ENCODE results near the gene LYPD6B. TPM values are rescaled to one million over a fixed set of nuclear protein-coding genes. Genes with fewer than 3 reads are reported as not detected.

LYPD6B gene
- total RNA-seq, 1 donor from 2014 or later, result not detected

GRCh38 chr2:149037851-149038250, 648 bp upstream of the LYPD6B start:
- intact Hi-C loops (cut with micrococcal nuclease), result no loop called here

DNA sequence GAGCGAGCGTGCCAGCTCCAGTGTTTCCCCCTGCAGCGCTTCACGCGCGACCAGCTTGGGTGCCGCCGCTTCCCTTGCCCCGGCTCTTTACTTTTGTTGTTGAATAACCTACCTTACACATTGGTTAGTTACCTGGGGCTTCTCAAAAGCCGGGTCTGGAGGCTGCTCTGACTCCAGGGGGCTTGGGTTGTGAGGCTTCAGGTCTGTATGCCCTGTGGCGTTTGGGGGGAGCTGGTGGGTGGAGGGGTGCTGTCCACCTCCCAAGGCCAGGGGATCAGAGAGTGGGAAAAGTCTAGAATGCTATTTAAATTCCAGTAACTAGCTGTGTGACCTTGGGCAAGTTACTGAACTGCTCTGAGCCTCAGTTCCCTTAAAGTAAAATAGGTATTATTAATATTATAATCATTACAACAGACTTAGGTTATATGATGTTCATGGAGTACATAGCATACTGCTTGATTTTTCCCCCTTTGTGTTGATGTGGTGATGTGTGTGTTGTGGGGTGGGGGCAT, 770 bp downstream of the LYPD6B start:
- intact Hi-C loops (cut with micrococcal nuclease), result no loop called here

DNA sequence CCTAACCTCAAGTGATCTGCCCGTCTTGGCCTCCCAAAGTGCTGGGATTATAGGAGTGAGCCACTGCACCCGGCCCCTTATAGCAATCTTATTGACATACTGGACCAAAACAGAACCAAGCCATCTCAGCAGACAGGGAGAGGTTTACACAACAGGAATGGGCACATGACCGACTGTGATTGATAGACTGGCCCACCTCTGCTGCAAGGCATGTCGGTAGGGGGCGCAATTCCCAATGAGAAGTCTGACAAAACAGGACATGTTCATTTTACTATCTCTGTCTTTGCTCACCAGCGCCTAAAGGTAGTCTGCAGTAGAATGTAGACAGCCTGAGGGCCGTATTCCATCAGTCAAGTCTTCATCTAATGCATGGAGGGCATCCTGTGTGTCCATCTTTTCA, 2.0 kb downstream of the LYPD6B start:
- intact Hi-C loops (cut with micrococcal nuclease), result loop anchor here (1.0 kb wide), 1 partner anchor 521 kb away; no protein-coding TSS in a partner anchor

DNA sequence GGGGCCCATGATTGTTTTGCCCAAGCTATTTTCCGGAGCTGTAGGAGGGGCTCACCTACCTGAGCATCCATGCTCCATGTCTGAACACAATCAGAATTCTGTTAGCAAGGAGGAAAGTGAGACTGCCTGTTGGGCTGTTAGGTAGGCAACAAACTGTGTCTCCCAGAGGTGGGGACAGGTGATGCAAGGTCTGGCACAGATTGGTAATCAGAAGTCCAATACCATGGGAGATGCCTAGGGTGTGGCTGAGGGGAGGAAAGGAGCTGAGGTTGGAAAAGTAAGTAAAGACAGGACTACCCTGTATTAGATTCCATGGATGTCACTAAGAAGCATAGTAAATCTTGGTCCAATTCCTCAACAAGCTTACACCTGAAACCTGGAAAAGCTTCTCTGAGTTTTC, 3.0 kb downstream of the LYPD6B start:
- intact Hi-C loops (cut with micrococcal nuclease), result no loop called here

DNA sequence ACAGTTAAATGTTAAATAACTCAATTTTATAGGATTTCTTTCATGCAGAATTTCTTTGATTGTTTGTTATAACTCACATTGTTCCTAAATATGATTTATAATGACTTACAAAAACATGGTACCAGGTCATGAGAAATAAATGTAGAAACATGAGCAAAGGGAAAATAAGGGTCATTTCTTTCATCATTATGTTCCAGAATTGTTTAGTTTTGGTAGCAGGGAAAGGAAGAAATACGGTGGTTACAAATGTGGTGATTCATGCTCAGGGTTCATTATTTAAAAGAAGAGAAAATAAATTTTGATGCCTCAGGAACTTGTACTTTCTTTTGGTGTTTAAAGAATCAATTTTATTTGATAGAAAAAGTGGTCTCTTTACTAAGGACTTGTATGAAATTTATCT, 4.4 kb downstream of the LYPD6B start:
- intact Hi-C loops (cut with micrococcal nuclease), result no loop called here

- intact Hi-C loops (cut with micrococcal nuclease), result no loop called here
These were observed 6.0 kb downstream of the LYPD6B start for GRCh38 chr2:149044500-149044899.

DNA sequence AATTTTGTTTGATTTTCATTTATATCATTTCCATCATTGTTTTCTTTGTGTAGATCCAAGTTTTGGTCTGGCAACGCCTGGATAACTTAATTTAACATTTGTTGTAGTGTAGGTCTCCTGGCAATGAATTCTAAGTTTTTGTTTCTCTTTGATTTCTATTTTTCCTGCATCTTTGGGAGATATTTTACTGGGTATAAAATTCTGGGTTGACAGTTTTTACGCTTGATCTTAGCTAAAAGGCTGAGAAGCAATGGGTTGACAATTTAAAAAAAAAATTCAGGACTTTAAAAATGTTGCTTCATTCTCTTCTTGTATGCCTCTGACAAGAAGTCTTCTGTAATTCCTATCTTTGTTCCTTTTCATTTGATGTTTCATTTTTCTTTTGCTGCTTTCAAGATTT, 8.6 kb downstream of the LYPD6B start:
- intact Hi-C loops (cut with micrococcal nuclease), result no loop called here

DNA sequence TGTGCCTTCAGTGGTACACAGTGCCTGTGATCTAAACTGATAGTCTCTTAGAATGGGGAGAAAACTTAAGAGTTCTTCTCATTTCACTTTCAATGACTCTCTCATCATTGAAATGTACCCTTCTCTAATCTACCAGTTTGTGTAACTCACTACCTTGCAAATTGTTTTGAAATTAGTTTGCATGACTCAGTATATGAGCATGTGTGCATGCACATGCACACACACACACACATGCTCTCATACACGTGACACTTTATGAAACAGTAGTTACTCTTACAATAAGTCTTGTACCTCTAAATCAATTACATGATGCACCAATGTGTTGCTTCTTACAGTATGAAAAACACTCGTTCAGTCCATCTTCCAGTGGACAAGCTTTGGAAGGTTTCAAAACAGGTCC, 10.6 kb downstream of the LYPD6B start:
- intact Hi-C loops (cut with micrococcal nuclease), result no loop called here

DNA sequence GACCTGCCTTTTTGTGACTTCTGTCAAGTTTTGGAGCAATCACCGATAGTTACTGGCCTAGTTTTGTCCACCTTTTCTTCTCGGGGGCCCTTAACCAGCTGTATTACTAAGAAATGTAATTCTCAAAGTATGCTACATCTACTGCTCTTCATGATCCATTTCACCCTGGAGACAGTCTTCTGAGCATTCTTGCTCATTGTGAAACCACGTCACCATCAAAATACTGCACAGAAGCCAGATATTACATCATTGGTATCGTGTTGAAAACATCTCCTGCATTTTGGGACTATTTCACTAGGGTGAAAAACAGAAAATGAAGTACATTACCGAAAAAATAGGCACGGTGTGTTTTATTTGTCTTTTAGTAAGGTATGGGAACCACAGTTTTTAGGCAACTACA, 11.7 kb downstream of the LYPD6B start:
- intact Hi-C loops (cut with micrococcal nuclease), result no loop called here

GRCh38 chr2:149055751-149056150, 17.3 kb downstream of the LYPD6B start:
- intact Hi-C loops (cut with micrococcal nuclease), result no loop called here

DNA sequence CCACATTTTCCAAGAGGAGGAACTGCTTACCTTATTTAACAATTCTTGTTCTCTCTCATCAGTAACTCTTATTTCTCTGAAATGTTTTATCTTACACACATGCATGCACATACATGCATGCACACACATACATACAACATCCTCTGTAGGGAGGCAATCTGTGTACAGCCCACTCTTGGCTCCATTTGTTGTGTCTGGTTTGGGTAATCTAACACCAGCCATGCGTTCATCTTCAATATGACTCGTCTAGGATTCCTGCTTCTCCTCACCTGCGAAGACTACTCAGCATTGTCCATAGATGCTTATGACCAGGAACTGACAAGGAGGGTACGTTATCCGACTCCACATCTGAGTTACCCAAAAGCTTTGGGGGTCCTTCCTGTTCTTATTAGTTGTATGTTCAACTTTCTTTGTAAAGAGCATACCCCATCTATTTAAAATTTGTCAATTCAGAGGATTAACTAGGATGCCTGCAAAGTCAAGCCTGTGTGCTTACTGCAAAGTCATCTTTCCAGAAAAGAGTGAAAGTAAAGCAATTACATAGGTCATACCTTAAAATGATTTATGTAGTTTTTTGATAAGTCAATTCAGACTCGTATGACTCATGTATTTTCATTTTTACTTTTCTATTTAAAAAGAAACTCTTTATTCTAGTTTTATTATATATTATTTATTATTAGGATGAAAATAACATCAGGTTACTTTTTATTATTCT, 18.2 kb downstream of the LYPD6B start:
- intact Hi-C loops (cut with micrococcal nuclease), result no loop called here

- intact Hi-C loops (cut with micrococcal nuclease), result no loop called here
These were observed 18.9 kb downstream of the LYPD6B start for GRCh38 chr2:149057401-149057800.

GRCh38 chr2:149058936-149059335, 20.4 kb downstream of the LYPD6B start:
- intact Hi-C loops (cut with micrococcal nuclease), result no loop called here

DNA sequence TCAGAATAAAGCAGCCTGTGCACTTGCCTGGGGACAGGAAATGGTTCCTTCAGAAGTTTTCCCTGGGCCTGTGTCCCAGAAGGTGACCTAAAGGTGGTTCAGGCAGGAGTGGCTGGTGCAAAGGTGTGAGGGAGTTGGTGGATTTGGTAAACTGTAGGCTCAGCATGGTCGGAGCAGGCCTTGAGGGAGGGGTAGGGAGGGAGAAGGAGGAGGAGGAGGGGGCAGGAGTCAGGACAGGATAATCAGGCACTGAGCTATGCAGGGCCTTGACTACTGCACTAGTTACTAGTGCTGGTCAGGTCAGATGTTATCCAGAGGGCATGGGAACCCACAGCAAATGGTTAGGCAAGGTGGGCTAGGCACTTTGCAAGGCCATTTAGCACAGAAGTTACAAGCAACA, 21.3 kb downstream of the LYPD6B start:
- intact Hi-C loops (cut with micrococcal nuclease), result no loop called here

GRCh38 chr2:149061133-149061745, 22.7 kb downstream of the LYPD6B start:
- intact Hi-C loops (cut with micrococcal nuclease), result no loop called here

DNA sequence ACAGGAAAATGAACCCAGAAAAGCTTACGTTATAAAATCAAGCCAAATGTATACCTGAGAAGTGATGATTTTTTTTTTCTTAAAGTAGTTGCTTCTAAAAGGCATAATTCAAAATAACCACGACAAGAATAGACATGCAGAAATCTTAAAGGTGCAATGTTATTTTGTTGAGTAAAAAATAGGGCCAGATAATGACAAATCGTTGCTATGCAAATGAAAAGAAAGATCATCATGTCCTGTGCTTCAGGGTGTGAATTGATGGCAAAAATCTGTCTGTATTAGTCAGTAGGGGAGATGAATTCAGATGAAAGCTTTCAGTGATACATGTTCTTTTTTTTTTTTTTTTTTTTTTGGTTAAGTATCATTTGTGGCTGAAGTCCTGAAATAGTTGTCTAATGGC, 24.0 kb downstream of the LYPD6B start:
- intact Hi-C loops (cut with micrococcal nuclease), result no loop called here

- intact Hi-C loops (cut with micrococcal nuclease), result no loop called here
These were observed 24.7 kb downstream of the LYPD6B start for GRCh38 chr2:149063177-149063576.

- intact Hi-C loops (cut with micrococcal nuclease), result no loop called here
These were observed 25.9 kb downstream of the LYPD6B start for GRCh38 chr2:149064365-149064841.

DNA sequence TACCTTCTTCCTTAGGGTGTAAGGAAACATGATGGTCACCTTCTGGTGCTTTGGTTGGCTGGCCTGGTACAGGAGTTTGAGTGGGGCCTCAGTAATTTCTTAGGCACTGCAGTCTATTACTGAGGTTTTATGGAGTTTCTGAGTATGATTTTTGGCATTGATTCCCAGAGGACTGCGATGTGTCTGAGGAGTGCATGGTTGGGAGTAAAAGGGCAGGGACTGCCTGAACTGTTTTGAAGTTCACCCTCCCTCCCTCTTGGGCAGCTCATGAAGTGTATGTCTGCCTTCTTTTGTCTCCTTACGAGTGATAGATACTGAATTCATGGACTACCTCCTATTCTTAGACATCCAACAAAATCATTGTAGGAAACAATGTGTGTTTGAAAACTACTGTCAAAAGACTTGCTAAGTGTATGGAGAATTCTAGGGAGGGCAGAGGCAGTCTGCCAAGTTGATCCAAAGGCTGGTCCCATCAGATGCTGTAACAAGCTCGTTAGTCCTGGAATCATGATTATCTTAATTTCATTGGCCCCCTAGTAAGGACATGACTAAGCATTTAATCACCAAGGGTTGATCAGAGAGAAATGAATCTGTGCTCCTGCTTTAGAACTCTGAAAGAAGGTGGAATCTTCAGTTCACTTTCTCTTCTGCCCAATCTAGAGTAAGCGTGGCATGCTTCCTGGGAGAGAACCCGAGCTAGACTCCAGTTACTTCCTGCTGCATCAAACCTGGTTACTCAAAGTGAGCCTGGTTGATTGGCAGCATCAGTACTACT, 26.5 kb downstream of the LYPD6B start:
- intact Hi-C loops (cut with micrococcal nuclease), result no loop called here

DNA sequence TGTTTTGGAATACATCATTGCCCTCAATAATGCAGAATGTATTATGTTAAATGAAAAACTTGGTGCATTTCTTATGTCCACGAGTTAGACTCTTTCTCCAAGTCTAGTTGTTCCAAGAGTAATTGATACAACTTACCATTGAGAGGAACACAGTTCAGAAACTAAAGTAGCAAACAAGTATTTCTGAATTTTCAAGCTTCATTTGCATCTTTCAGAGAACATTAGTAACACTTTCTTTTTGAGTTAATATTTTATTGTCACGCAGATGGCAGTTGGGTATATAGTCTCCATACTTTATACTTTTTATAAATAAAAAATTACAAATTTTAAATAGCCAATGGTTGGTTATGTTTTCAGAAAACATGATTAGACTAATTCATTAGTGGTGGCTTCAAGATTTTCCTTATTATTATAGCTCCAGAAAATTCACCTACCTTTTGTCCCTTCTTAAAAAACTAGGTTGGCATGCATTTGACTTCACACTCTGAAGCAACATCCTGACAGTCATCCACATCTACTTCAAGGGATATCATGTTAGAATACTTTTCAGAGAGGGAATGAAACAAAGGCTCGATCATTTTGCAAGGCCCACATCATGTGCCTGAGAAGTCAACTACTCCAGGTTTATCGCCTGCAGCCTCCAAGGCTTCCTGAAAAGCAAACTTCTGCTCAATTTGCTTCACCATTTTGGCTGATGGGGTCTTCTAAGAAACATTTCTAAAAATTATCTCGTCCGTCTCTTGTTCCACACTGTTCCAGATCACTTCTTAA, 29.9 kb downstream of the LYPD6B start:
- intact Hi-C loops (cut with micrococcal nuclease), result no loop called here
